HepG2 (cell line): Measurements from ENCODE around the gene KRT1. TPM values are rescaled to one million over a fixed set of nuclear protein-coding genes. Genes with fewer than 3 reads are reported as not detected.
"Not testable (repeated sequence)": the region's sequence is repeated elsewhere in the genome, so short reads cannot be mapped to it uniquely, and the experiment has no call there.

Source experiments
- ATAC-seq: fragments of 200-7000 bp; cut with Tn5 transposase; 3 replicates; pipeline ENCODE4 v1.9.1; 2020; ENCODE audit warnings: mild to moderate bottlenecking, moderate library complexity
- BruUV-seq: library from RNA; stranded (reverse); fragments of 400-500 nt; replicated peaks from 2 replicates; lab custom pipeline; 2021; lab: Mats Ljungman, UMichigan
- CTCF ChIA-PET: fragments of 300-600 bp; formaldehyde crosslinking; extraction: SDS; loops from one replicate; lab custom pipeline; 2021; ENCODE audit warnings: low total read pairs, inconsistent platforms, low intra/inter-chr PET ratio; lab: Yijun Ruan, JAX
- POLR2A ChIA-PET: fragments of 350-600 bp; sonication (Branson Sonifier 250); formaldehyde crosslinking; loops from one replicate; lab custom pipeline; 2020; ENCODE audit warnings: antibody characterized with exemption, inconsistent platforms; lab: Yijun Ruan, JAX
- DNase-seq: peaks from one replicate; pipeline ENCODE4 v3.0.0-alpha.2; 2015; ENCODE audit warnings: low spot score
- FAIRE-seq: peaks from 3 replicates; lab custom pipeline; 2011; peaks lifted over from hg19 to GRCh38; lab: Jason Lieb, UNC
- H2AFZ ChIP-seq: one replicate; pipeline ENCODE4 v1.6.1; 2011; ENCODE audit warnings: low read length, inconsistent platforms
- H3K27ac ChIP-seq: fragments of 300-600 bp; 3 replicates; pipeline ENCODE4 v1.8.0; 2011; ENCODE audit warnings: mixed run types, mild to moderate bottlenecking, mixed read lengths, low read length, inconsistent platforms; ENCODE audit not compliant: insufficient read depth; ENCODE audit errors: extremely low read length
- H3K27me3 ChIP-seq, 2 experiments: fragments of 200-600 bp in 1 of 2; 2 replicates in 1 of 2; 3 replicates in 1 of 2; pipeline versions ENCODE4 v1.6.0 to v1.8.0; 2011; ENCODE audit warnings: low read length in 2 of 2, mild to moderate bottlenecking in 2 of 2, moderate library complexity in 2 of 2, inconsistent platforms in 1 of 2; ENCODE audit not compliant: insufficient read depth in 2 of 2, control insufficient read depth in 1 of 2
- H3K36me3 ChIP-seq, 2 experiments: fragments of 200-600 bp in 1 of 2; replicated peaks in 1 of 2; 2 replicates in 1 of 2; 3 replicates in 1 of 2; pipeline versions ENCODE4 v1.5.1 to v1.8.0; 2011; ENCODE audit warnings: low read length in 2 of 2, inconsistent platforms in 1 of 2; ENCODE audit not compliant: insufficient read depth in 2 of 2, control insufficient read depth in 1 of 2
- H3K4me1 ChIP-seq: 2 replicates; pipeline ENCODE4 v1.5.1; 2012; ENCODE audit warnings: low read length, inconsistent platforms; ENCODE audit not compliant: insufficient read depth
- H3K4me2 ChIP-seq: 2 replicates; pipeline ENCODE4 v1.6.0; 2011; ENCODE audit warnings: low read depth, low read length, inconsistent platforms
- H3K4me3 ChIP-seq, 3 experiments: fragments of 200-600 bp in 1 of 3; sonication (generic), shearing (Covaris generic) in 1 of 3; replicated peaks in 1 of 3; 2 replicates each; pipeline ENCODE4 v1.5.1; 2011 to 2016; ENCODE audit warnings: low read length in 3 of 3, inconsistent platforms in 2 of 3, low read depth in 2 of 3, mild to moderate bottlenecking in 2 of 3, control low read depth in 1 of 3, mixed read lengths in 1 of 3; ENCODE audit not compliant: insufficient read depth in 1 of 3
- H3K79me2 ChIP-seq: one replicate; pipeline ENCODE4 v1.6.1; 2011; ENCODE audit warnings: low read length, inconsistent platforms; ENCODE audit not compliant: insufficient read depth
- H3K9ac ChIP-seq: 2 replicates; pipeline ENCODE4 v1.6.0; 2011; ENCODE audit warnings: mild to moderate bottlenecking, low read depth, low read length, inconsistent platforms; ENCODE audit not compliant: insufficient read depth
- H3K9me3 ChIP-seq: 2 replicates; pipeline ENCODE4 v1.5.1; 2012; ENCODE audit warnings: mild to moderate bottlenecking, low read length
- H4K20me1 ChIP-seq: 2 replicates; pipeline ENCODE4 v1.6.0; 2011; ENCODE audit warnings: inconsistent platforms, mild to moderate bottlenecking, low read length, moderate library complexity; ENCODE audit not compliant: insufficient read depth
- NFAT5 ChIP-seq: sonication (generic); formaldehyde crosslinking; IDR thresholded peaks from 2 replicates; pipeline ENCODE4 v1.4.0; 2020; ENCODE audit warnings: missing genetic modification reagents
- POGZ ChIP-seq: sonication (generic); formaldehyde crosslinking; IDR thresholded peaks from 2 replicates; pipeline ENCODE4 v1.4.0; 2020; ENCODE audit warnings: mild to moderate bottlenecking, missing genetic modification reagents
- SCMH1 ChIP-seq: sonication (generic); formaldehyde crosslinking; IDR thresholded peaks from 2 replicates; pipeline ENCODE4 v1.9.0; 2021; ENCODE audit warnings: missing genetic modification reagents, mild to moderate bottlenecking, borderline replicate concordance
- ZNF232 ChIP-seq: sonication (generic); formaldehyde crosslinking; IDR thresholded peaks from 2 replicates; pipeline ENCODE4 v1.4.0; 2020; ENCODE audit warnings: missing genetic modification reagents, borderline replicate concordance
- WGBS: methylation state at CpG from one replicate; pipeline ENCODE4 v1.1.6; 2017; ENCODE audit warnings: low lambda C conversion rate; 5-methylcytosine and 5-hydroxymethylcytosine counted together
- in situ Hi-C: cut with HindIII; loops from 2 replicates; pipeline ENCODE4 v1.10.0; 2017; ENCODE audit warnings: low pct_unique_long_range_greater_than_20kb; ENCODE audit not compliant: extremely low pct_ligation_motif_present
- intact Hi-C: fragments of 100-400 bp; cut with micrococcal nuclease; formaldehyde crosslinking; loops from one replicate; pipeline ENCODE4 v1.10.0; 2022; ENCODE audit not compliant: unreplicated experiment
- polyA plus RNA-seq, 8 experiments: library from polyadenylated mRNA; depleted of rRNA in 3 of 8; stranded (reverse) in 7 of 8; unstranded in 1 of 8; fragments of >200 nt; fragmentation: Illumina TruSeq in 4 of 8; extraction: Trizol in 4 of 8; gene quantifications; 2 replicates each; pipeline versions ENCODE4 v1.2.1 to v1.2.3, GENCODE V29; 2011 to 2016; ENCODE audit warnings: low read depth in 4 of 8, missing spikeins in 1 of 8, mixed read lengths in 1 of 8; ENCODE audit not compliant: insufficient read depth in 1 of 8
- total RNA-seq, 5 experiments: library from RNA; depleted of rRNA; stranded (reverse); fragments of >200 nt; fragmentation: Illumina TruSeq; extraction: Trizol; gene quantifications; 2 replicates each; pipeline ENCODE4 v1.2.3, GENCODE V29; 2016; ENCODE audit warnings: low read depth in 1 of 5

Gene KRT1
- total and polyA plus RNA-seq, 2 of the 13 experiments (the other 11 are each of a cell fraction or from before 2014, with no cell fraction given): not detected

GRCh38 chr12:52670506-52670905 is 9.7 kb downstream of the KRT1 start (continued):
- TF ChIP-seq NFAT5 (CRISPR knock-in tag): no peak
- no peak for TF ChIP-seq SCMH1 (CRISPR knock-in tag)
- no peak for TF ChIP-seq ZNF232 (CRISPR knock-in tag)
- TF ChIP-seq POGZ (CRISPR knock-in tag): no peak

GRCh38 chr12:52669941-52670340 is 10.3 kb downstream of the KRT1 start:
- H3K27me3 ChIP-seq, in situ Hi-C loops, H3K4me2 ChIP-seq, H3K9ac ChIP-seq, H4K20me1 ChIP-seq, CTCF ChIA-PET, H3K36me3 ChIP-seq, H3K9me3 ChIP-seq, BruUV-seq, H3K4me3 ChIP-seq, intact Hi-C loops, H2AFZ ChIP-seq, H3K27ac ChIP-seq, ATAC-seq, H3K4me1 ChIP-seq, H3K79me2 ChIP-seq, DNase-seq, POLR2A ChIA-PET, FAIRE-seq: not testable (repeated sequence)
- 4% methylated on average over 3 of the region's 3 CpGs for WGBS
